HepG2 (cell line): ENCODE data around the gene NSUN2. TPM values are rescaled to one million over a fixed set of nuclear protein-coding genes. Genes with fewer than 3 reads are reported as not detected.

Source experiments
- ATAC-seq: fragments of 200-7000 bp; cut with Tn5 transposase; 3 replicates; pipeline ENCODE4 v1.9.1; 2020; ENCODE audit warnings: mild to moderate bottlenecking, moderate library complexity
- BruUV-seq: library from RNA; stranded (reverse); fragments of 400-500 nt; replicated peaks from 2 replicates; lab custom pipeline; 2021; lab: Mats Ljungman, UMichigan
- CTCF ChIA-PET: fragments of 300-600 bp; formaldehyde crosslinking; extraction: SDS; loops from one replicate; lab custom pipeline; 2021; ENCODE audit warnings: low total read pairs, inconsistent platforms, low intra/inter-chr PET ratio; lab: Yijun Ruan, JAX
- POLR2A ChIA-PET: fragments of 350-600 bp; sonication (Branson Sonifier 250); formaldehyde crosslinking; loops from one replicate; lab custom pipeline; 2020; ENCODE audit warnings: antibody characterized with exemption, inconsistent platforms; lab: Yijun Ruan, JAX
- DNase-seq: peaks from one replicate; pipeline ENCODE4 v3.0.0-alpha.2; 2015; ENCODE audit warnings: low spot score
- FAIRE-seq: peaks from 3 replicates; lab custom pipeline; 2011; peaks lifted over from hg19 to GRCh38; lab: Jason Lieb, UNC
- H2AFZ ChIP-seq: one replicate; pipeline ENCODE4 v1.6.1; 2011; ENCODE audit warnings: low read length, inconsistent platforms
- H3K27ac ChIP-seq: fragments of 300-600 bp; 3 replicates; pipeline ENCODE4 v1.8.0; 2011; ENCODE audit warnings: mixed run types, mild to moderate bottlenecking, mixed read lengths, low read length, inconsistent platforms; ENCODE audit not compliant: insufficient read depth; ENCODE audit errors: extremely low read length
- H3K27me3 ChIP-seq, 2 experiments: fragments of 200-600 bp in 1 of 2; 2 replicates in 1 of 2; 3 replicates in 1 of 2; pipeline versions ENCODE4 v1.6.0 to v1.8.0; 2011; ENCODE audit warnings: low read length in 2 of 2, mild to moderate bottlenecking in 2 of 2, moderate library complexity in 2 of 2, inconsistent platforms in 1 of 2; ENCODE audit not compliant: insufficient read depth in 2 of 2, control insufficient read depth in 1 of 2
- H3K36me3 ChIP-seq, 2 experiments: fragments of 200-600 bp in 1 of 2; replicated peaks in 1 of 2; 2 replicates in 1 of 2; 3 replicates in 1 of 2; pipeline versions ENCODE4 v1.5.1 to v1.8.0; 2011; ENCODE audit warnings: low read length in 2 of 2, inconsistent platforms in 1 of 2; ENCODE audit not compliant: insufficient read depth in 2 of 2, control insufficient read depth in 1 of 2
- H3K4me1 ChIP-seq: 2 replicates; pipeline ENCODE4 v1.5.1; 2012; ENCODE audit warnings: low read length, inconsistent platforms; ENCODE audit not compliant: insufficient read depth
- H3K4me2 ChIP-seq: 2 replicates; pipeline ENCODE4 v1.6.0; 2011; ENCODE audit warnings: low read depth, low read length, inconsistent platforms
- H3K4me3 ChIP-seq, 3 experiments: fragments of 200-600 bp in 1 of 3; sonication (generic), shearing (Covaris generic) in 1 of 3; replicated peaks in 1 of 3; 2 replicates each; pipeline ENCODE4 v1.5.1; 2011 to 2016; ENCODE audit warnings: low read length in 3 of 3, inconsistent platforms in 2 of 3, low read depth in 2 of 3, mild to moderate bottlenecking in 2 of 3, control low read depth in 1 of 3, mixed read lengths in 1 of 3; ENCODE audit not compliant: insufficient read depth in 1 of 3
- H3K79me2 ChIP-seq: one replicate; pipeline ENCODE4 v1.6.1; 2011; ENCODE audit warnings: low read length, inconsistent platforms; ENCODE audit not compliant: insufficient read depth
- H3K9ac ChIP-seq: 2 replicates; pipeline ENCODE4 v1.6.0; 2011; ENCODE audit warnings: mild to moderate bottlenecking, low read depth, low read length, inconsistent platforms; ENCODE audit not compliant: insufficient read depth
- H3K9me3 ChIP-seq: 2 replicates; pipeline ENCODE4 v1.5.1; 2012; ENCODE audit warnings: mild to moderate bottlenecking, low read length
- H4K20me1 ChIP-seq: 2 replicates; pipeline ENCODE4 v1.6.0; 2011; ENCODE audit warnings: inconsistent platforms, mild to moderate bottlenecking, low read length, moderate library complexity; ENCODE audit not compliant: insufficient read depth
- AKAP8 ChIP-seq: sonication (generic); formaldehyde crosslinking; IDR thresholded peaks from 2 replicates; pipeline ENCODE4 v1.5.1; 2020; ENCODE audit warnings: mild to moderate bottlenecking, missing genetic modification reagents
- EHMT2 ChIP-seq: fragments of 200-600 bp; sonication (generic); IDR thresholded peaks from 2 replicates; pipeline ENCODE4 v1.7.0; 2017; ENCODE audit warnings: antibody characterized with exemption, low read depth, low read length, borderline replicate concordance
- GATAD1 ChIP-seq: IDR thresholded peaks from 2 replicates; pipeline ENCODE4 v1.6.1; 2016; ENCODE audit warnings: missing genetic modification reagents, missing compliant biosample characterization
- GATAD2A ChIP-seq: IDR thresholded peaks from 2 replicates; pipeline ENCODE4 v1.6.1; 2016
- HNRNPL ChIP-seq: fragments of 200-400 bp; formaldehyde crosslinking; IDR thresholded peaks from 2 replicates; pipeline ENCODE4 v1.6.1; 2017; ENCODE audit warnings: mild to moderate bottlenecking, low read depth, low read length
- KLF12 ChIP-seq: sonication (generic); formaldehyde crosslinking; IDR thresholded peaks from 2 replicates; pipeline ENCODE4 v1.4.0; 2020; ENCODE audit warnings: missing genetic modification reagents, borderline replicate concordance
- PAF1 ChIP-seq: IDR thresholded peaks from 2 replicates; pipeline ENCODE4 v1.6.1; 2016; ENCODE audit warnings: missing genetic modification reagents, missing compliant biosample characterization
- RAD21 ChIP-seq: fragments of 450-650 bp; formaldehyde crosslinking; IDR thresholded peaks from 2 replicates; pipeline ENCODE4 v1.5.0; 2020; ENCODE audit warnings: mild to moderate bottlenecking
- REPIN1 ChIP-seq: sonication (generic); formaldehyde crosslinking; IDR thresholded peaks from 2 replicates; pipeline ENCODE4 v1.8.0; 2022; ENCODE audit warnings: missing genetic modification reagents, low read depth, mild to moderate bottlenecking, borderline replicate concordance
- SNAI1 ChIP-seq: sonication (generic); formaldehyde crosslinking; IDR thresholded peaks from 2 replicates; pipeline ENCODE4 v1.5.0; 2020; ENCODE audit warnings: mild to moderate bottlenecking, missing genetic modification reagents, borderline replicate concordance
- ZKSCAN1 ChIP-seq: fragments of 150-350 bp; IDR thresholded peaks from 2 replicates; pipeline ENCODE4 v1.6.1; 2014; ENCODE audit warnings: low read length
- ZKSCAN5 ChIP-seq: sonication (generic); formaldehyde crosslinking; IDR thresholded peaks from 2 replicates; pipeline ENCODE4 v1.5.1; 2020; ENCODE audit warnings: mild to moderate bottlenecking, missing genetic modification reagents
- ZNF329 ChIP-seq: sonication (generic); formaldehyde crosslinking; IDR thresholded peaks from 2 replicates; pipeline ENCODE4 v1.9.0; 2021; ENCODE audit warnings: low read depth, mild to moderate bottlenecking, missing genetic modification reagents
- ZNF563 ChIP-seq: sonication (generic); formaldehyde crosslinking; IDR thresholded peaks from 2 replicates; pipeline ENCODE4 v1.8.0; 2022; ENCODE audit warnings: mild to moderate bottlenecking, moderate library complexity, missing genetic modification reagents
- ZNF878 ChIP-seq: sonication (generic); formaldehyde crosslinking; IDR thresholded peaks from 2 replicates; pipeline ENCODE4 v1.8.1; 2023; ENCODE audit warnings: mild to moderate bottlenecking, missing genetic modification reagents, moderate library complexity
- WGBS: methylation state at CpG from one replicate; pipeline ENCODE4 v1.1.6; 2017; ENCODE audit warnings: low lambda C conversion rate; 5-methylcytosine and 5-hydroxymethylcytosine counted together
- in situ Hi-C: cut with HindIII; loops from 2 replicates; pipeline ENCODE4 v1.10.0; 2017; ENCODE audit warnings: low pct_unique_long_range_greater_than_20kb; ENCODE audit not compliant: extremely low pct_ligation_motif_present
- intact Hi-C: fragments of 100-400 bp; cut with micrococcal nuclease; formaldehyde crosslinking; loops from one replicate; pipeline ENCODE4 v1.10.0; 2022; ENCODE audit not compliant: unreplicated experiment
- polyA plus RNA-seq, 8 experiments: library from polyadenylated mRNA; depleted of rRNA in 3 of 8; stranded (reverse) in 7 of 8; unstranded in 1 of 8; fragments of >200 nt; fragmentation: Illumina TruSeq in 4 of 8; extraction: Trizol in 4 of 8; gene quantifications; 2 replicates each; pipeline versions ENCODE4 v1.2.1 to v1.2.3, GENCODE V29; 2011 to 2016; ENCODE audit warnings: low read depth in 4 of 8, missing spikeins in 1 of 8, mixed read lengths in 1 of 8; ENCODE audit not compliant: insufficient read depth in 1 of 8
- total RNA-seq, 5 experiments: library from RNA; depleted of rRNA; stranded (reverse); fragments of >200 nt; fragmentation: Illumina TruSeq; extraction: Trizol; gene quantifications; 2 replicates each; pipeline ENCODE4 v1.2.3, GENCODE V29; 2016; ENCODE audit warnings: low read depth in 1 of 5
- TF ChIP-seq, protein P1 (sequence below): IDR thresholded peaks from 2 replicates; pipeline ENCODE4 v1.6.1; 2016; ENCODE audit warnings: low read depth
- TF ChIP-seq, protein P2 (sequence below): sonication (generic); formaldehyde crosslinking; IDR thresholded peaks from 2 replicates; pipeline ENCODE4 v1.5.0; 2020; ENCODE audit warnings: mild to moderate bottlenecking, missing genetic modification reagents, borderline replicate concordance
- TF ChIP-seq, protein P3 (sequence below): sonication (generic); formaldehyde crosslinking; IDR thresholded peaks from 2 replicates; pipeline ENCODE4 v1.5.0; 2020; ENCODE audit warnings: missing genetic modification reagents, mild to moderate bottlenecking, borderline replicate concordance
- TF ChIP-seq, protein P4 (sequence below): sonication (generic); formaldehyde crosslinking; IDR thresholded peaks from 2 replicates; pipeline ENCODE4 v1.4.0; 2020; ENCODE audit warnings: missing genetic modification reagents, borderline replicate concordance

Gene NSUN2
- total and polyA plus RNA-seq, 2 of the 13 experiments (the other 11 are each of a cell fraction or from before 2014, with no cell fraction given): 51.7 to 69.1 TPM

DNA sequence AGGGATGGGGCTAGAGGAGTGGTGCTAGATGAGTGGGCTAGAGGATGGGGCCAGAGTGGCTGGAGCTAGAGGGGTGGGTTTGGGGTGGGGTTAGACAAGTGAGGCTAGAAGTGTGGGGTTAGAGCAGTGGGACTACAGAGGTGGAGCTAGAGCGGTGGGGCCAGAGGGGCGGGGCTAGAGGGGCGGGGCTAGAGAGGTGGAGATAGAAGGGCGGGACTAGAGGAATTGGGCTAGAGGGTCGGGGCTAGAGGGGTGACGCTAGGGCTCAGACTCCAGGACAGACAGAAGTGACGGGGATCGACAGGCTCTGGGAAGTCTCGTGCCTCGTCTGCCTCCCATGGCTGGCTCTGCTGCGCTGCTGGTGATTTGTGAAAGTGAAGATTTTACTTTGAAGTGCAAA, 49.4 kb upstream of the NSUN2 start:
- TF ChIP-seq GATAD1 (CRISPR knock-in tag) (no peak), ZNF329 (CRISPR knock-in tag) (no peak), RAD21 (CRISPR knock-in tag) (no peak), HNRNPL (no peak), AKAP8 (no peak), EHMT2 (no peak), ZKSCAN1 (no peak), REPIN1 (CRISPR knock-in tag) (no peak), KLF12 (CRISPR knock-in tag) (no peak), GATAD2A (CRISPR knock-in tag) (no peak), SNAI1 (CRISPR knock-in tag) (no peak), ZNF563 (CRISPR knock-in tag) (no peak), ZNF878 (no peak), PAF1 (no peak), ZKSCAN5 (no peak)
- TF ChIP-seq, protein P1, sequence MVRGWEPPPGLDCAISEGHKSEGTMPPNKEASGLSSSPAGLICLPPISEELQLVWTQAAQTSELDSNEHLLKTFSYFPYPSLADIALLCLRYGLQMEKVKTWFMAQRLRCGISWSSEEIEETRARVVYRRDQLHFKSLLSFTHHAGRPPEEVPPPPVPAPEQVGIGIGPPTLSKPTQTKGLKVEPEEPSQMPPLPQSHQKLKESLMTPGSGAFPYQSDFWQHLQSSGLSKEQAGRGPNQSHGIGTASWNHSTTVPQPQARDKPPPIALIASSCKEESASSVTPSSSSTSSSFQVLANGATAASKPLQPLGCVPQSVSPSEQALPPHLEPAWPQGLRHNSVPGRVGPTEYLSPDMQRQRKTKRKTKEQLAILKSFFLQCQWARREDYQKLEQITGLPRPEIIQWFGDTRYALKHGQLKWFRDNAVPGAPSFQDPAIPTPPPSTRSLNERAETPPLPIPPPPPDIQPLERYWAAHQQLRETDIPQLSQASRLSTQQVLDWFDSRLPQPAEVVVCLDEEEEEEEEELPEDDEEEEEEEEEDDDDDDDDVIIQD (CRISPR knock-in tag): no peak
- TF ChIP-seq, protein P2, sequence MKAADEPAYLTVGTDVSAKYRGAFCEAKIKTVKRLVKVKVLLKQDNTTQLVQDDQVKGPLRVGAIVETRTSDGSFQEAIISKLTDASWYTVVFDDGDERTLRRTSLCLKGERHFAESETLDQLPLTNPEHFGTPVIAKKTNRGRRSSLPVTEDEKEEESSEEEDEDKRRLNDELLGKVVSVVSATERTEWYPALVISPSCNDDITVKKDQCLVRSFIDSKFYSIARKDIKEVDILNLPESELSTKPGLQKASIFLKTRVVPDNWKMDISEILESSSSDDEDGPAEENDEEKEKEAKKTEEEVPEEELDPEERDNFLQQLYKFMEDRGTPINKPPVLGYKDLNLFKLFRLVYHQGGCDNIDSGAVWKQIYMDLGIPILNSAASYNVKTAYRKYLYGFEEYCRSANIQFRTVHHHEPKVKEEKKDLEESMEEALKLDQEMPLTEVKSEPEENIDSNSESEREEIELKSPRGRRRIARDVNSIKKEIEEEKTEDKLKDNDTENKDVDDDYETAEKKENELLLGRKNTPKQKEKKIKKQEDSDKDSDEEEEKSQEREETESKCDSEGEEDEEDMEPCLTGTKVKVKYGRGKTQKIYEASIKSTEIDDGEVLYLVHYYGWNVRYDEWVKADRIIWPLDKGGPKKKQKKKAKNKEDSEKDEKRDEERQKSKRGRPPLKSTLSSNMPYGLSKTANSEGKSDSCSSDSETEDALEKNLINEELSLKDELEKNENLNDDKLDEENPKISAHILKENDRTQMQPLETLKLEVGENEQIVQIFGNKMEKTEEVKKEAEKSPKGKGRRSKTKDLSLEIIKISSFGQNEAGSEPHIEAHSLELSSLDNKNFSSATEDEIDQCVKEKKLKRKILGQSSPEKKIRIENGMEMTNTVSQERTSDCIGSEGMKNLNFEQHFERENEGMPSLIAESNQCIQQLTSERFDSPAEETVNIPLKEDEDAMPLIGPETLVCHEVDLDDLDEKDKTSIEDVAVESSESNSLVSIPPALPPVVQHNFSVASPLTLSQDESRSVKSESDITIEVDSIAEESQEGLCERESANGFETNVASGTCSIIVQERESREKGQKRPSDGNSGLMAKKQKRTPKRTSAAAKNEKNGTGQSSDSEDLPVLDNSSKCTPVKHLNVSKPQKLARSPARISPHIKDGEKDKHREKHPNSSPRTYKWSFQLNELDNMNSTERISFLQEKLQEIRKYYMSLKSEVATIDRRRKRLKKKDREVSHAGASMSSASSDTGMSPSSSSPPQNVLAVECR (CRISPR knock-in tag): no peak
- TF ChIP-seq, protein P3, sequence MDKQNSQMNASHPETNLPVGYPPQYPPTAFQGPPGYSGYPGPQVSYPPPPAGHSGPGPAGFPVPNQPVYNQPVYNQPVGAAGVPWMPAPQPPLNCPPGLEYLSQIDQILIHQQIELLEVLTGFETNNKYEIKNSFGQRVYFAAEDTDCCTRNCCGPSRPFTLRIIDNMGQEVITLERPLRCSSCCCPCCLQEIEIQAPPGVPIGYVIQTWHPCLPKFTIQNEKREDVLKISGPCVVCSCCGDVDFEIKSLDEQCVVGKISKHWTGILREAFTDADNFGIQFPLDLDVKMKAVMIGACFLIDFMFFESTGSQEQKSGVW: no peak
- TF ChIP-seq, protein P4, sequence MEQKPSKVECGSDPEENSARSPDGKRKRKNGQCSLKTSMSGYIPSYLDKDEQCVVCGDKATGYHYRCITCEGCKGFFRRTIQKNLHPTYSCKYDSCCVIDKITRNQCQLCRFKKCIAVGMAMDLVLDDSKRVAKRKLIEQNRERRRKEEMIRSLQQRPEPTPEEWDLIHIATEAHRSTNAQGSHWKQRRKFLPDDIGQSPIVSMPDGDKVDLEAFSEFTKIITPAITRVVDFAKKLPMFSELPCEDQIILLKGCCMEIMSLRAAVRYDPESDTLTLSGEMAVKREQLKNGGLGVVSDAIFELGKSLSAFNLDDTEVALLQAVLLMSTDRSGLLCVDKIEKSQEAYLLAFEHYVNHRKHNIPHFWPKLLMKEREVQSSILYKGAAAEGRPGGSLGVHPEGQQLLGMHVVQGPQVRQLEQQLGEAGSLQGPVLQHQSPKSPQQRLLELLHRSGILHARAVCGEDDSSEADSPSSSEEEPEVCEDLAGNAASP (CRISPR knock-in tag): no peak
- TF ChIP-seq, all 625 proteins: peak for 0
- ATAC-seq: no peak
- POLR2A ChIA-PET: no interaction called here

More for the DNA sequence above, 49.4 kb upstream of the NSUN2 start:
- Histone ChIP-seq H4K20me1 (no peaks in the 10 kb centered on the region), H3K9ac (no peak overlapping the region), H3K79me2 (no peaks in the 10 kb centered on the region), H2AFZ (no peak overlapping the region), H3K4me1 (peaks cover 2% of the 10 kb centered on the region), H3K27me3 (no peaks in the 10 kb centered on the region; a peak in 1 of 5 replicates), H3K4me2 (no peak overlapping the region), H3K4me3 (no peak overlapping the region), H3K9me3 (no peaks in the 10 kb centered on the region), H3K36me3 (no peaks in the 10 kb centered on the region), H3K27ac (no peak overlapping the region)
- FAIRE-seq (no peak), DNase-seq (no peak)
- intact Hi-C loops (no loop called here), in situ Hi-C loops (no loop called here)
- WGBS: 24% methylated on average over 11 of the region's 11 CpGs
- CTCF ChIA-PET: no interaction called here
- no TSS peak for BruUV-seq
